ENCODE results near the gene PKHD1.

GRCh38 chr6:51813904-51814303 lies 273.5 kb downstream of the PKHD1 start:
- TF ChIP-seq CTCF (IDR thresholded peaks at IDR 0.05) (no peak), EZH2 (IDR thresholded peaks at IDR 0.05; ENCODE audit: borderline replicate concordance, insufficient read depth, low read depth, low read length, poor library complexity, severe bottlenecking) (no peak)

All from B cell (primary cell).